AG09309 (cell line): ENCODE results near the gene PTPRN2.
"Not testable (repeated sequence)": the region's sequence is repeated elsewhere in the genome, so short reads cannot be mapped to it uniquely, and the experiment has no call there.

ENCODE experiments used
- DNase-seq: peaks from one replicate; pipeline ENCODE4 v3.0.0-alpha.2; 2010; ENCODE audit warnings: low read depth
- H3K4me3 ChIP-seq: 2 replicates; pipeline ENCODE4 v1.5.1; 2011; ENCODE audit warnings: mild to moderate bottlenecking, low read depth, low read length, moderate library complexity; ENCODE audit not compliant: control insufficient read depth
- TF ChIP-seq, protein P1 (sequence below): IDR thresholded peaks from 2 replicates; pipeline ENCODE4 v1.5.1; 2011; ENCODE audit warnings: mild to moderate bottlenecking, low read depth, low read length, inconsistent platforms; ENCODE audit not compliant: insufficient read depth, control insufficient read depth; ENCODE audit errors: missing control alignments

Gene PTPRN2

DNA sequence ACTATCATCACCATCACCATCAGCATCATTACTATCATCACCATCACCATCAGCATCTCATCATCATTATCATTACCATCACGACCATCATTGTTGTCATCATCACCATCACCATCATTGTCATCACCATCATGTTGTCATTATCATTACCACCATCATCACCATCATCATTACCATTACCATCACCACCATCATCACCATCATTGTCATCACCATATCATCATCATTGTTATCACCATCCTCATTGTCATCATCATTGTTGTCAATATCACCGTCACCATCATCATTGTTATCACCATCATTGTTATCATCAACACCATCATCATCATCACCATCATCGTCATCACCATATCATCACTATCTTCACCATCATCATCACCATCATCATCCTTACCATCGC lies 124.3 kb downstream of the PTPRN2 start:
- DNase-seq = no peak
- H3K4me3 ChIP-seq = no peak overlapping the region
- TF ChIP-seq, protein P1, sequence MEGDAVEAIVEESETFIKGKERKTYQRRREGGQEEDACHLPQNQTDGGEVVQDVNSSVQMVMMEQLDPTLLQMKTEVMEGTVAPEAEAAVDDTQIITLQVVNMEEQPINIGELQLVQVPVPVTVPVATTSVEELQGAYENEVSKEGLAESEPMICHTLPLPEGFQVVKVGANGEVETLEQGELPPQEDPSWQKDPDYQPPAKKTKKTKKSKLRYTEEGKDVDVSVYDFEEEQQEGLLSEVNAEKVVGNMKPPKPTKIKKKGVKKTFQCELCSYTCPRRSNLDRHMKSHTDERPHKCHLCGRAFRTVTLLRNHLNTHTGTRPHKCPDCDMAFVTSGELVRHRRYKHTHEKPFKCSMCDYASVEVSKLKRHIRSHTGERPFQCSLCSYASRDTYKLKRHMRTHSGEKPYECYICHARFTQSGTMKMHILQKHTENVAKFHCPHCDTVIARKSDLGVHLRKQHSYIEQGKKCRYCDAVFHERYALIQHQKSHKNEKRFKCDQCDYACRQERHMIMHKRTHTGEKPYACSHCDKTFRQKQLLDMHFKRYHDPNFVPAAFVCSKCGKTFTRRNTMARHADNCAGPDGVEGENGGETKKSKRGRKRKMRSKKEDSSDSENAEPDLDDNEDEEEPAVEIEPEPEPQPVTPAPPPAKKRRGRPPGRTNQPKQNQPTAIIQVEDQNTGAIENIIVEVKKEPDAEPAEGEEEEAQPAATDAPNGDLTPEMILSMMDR = no peak

- no peak overlapping the region for H3K4me3 ChIP-seq
- TF ChIP-seq, protein P1 = no peak
- DNase-seq = no peak
Measured at GRCh38 chr7:158461824-158462223, 125.8 kb downstream of the PTPRN2 start.

DNA sequence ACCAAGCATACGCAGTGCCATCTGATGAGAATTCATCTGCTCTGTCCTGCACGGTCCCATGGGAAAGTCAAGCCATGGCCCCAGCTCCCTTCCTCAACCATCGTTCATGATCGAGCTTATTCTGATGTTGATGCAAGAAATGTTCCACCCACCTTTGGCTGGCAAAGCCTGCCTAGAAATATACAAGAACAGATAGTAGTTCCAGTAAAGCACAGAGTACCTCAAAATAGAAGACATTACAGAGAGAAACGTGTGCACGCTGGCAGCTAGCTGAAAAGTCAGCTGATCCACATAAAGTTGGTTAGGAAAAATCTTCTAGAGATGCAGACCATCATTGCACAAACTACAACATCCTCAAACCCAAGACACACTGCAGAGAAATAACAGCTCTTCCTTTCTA lies 127.0 kb downstream of the PTPRN2 start:
- H3K4me3 ChIP-seq = no peak overlapping the region
- TF ChIP-seq, protein P1 = no peak

GRCh38 chr7:158458716-158459282 lies 128.8 kb downstream of the PTPRN2 start:
- DNase-seq = no peak
- TF ChIP-seq, protein P1 = no peak
- no peak overlapping the region for H3K4me3 ChIP-seq

More for the DNA sequence above, 127.0 kb downstream of the PTPRN2 start:
- no peak for DNase-seq

GRCh38 chr7:158458096-158458495 lies 129.5 kb downstream of the PTPRN2 start:
- no peak for DNase-seq
- TF ChIP-seq, protein P1 = no peak
- no peak overlapping the region for H3K4me3 ChIP-seq

DNA sequence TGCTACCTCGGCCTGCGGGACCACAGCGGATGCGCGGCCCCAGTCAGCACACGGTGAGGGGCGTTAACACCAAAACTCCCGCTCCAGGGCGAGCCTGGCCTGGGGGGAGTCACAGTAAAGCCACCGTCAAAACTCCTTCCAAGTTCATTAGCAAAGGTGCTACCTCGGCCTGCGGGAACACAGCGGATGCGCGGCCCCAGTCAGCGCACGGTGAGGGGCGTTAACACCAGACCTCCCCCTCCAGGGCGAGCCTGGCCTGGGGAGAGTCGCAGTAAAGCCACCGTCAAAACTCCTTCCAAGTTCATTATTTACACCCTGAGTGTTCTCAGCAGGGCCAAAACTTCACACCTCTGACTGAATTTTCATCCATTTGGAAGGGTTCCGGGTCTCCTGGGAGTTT lies 130.0 kb downstream of the PTPRN2 start:
- not testable (repeated sequence) for H3K4me3 ChIP-seq, DNase-seq

- no peak overlapping the region for H3K4me3 ChIP-seq
- TF ChIP-seq, protein P1 = no peak
- DNase-seq = no peak
Measured at GRCh38 chr7:158454631-158455030, 133.0 kb downstream of the PTPRN2 start.
